Measurements from ENCODE around the gene PPP3CA. TPM values are rescaled to one million over a fixed set of nuclear protein-coding genes. Genes with fewer than 3 reads are reported as not detected.

The PPP3CA gene
- total and polyA plus RNA-seq, 2 of the 13 experiments (the other 11 are each of a cell fraction or from before 2014, with no cell fraction given), result 4.8 to 13.2 TPM

DNA sequence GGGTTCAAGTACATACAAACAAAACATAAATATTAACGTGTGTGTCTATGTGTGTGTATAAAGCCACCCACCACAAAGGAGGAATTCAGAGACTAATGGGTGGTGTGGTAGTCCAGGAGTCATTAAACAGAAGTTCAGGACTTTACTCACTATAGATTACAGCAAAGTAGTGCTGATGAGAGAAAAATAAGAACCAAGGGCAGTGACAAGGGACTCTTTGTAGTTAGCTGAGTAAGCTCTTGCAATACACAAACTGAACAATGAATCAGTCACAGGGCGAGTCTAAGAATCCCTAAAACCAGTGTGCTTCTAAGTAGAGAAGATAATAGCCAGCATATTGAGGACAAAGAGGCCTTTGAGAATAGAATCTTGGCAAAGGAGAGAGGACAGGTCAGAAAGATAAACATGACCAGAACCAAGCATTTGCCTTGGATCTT lies 232.4 kb downstream of the PPP3CA start (continued):
- TF ChIP-seq, protein P1, sequence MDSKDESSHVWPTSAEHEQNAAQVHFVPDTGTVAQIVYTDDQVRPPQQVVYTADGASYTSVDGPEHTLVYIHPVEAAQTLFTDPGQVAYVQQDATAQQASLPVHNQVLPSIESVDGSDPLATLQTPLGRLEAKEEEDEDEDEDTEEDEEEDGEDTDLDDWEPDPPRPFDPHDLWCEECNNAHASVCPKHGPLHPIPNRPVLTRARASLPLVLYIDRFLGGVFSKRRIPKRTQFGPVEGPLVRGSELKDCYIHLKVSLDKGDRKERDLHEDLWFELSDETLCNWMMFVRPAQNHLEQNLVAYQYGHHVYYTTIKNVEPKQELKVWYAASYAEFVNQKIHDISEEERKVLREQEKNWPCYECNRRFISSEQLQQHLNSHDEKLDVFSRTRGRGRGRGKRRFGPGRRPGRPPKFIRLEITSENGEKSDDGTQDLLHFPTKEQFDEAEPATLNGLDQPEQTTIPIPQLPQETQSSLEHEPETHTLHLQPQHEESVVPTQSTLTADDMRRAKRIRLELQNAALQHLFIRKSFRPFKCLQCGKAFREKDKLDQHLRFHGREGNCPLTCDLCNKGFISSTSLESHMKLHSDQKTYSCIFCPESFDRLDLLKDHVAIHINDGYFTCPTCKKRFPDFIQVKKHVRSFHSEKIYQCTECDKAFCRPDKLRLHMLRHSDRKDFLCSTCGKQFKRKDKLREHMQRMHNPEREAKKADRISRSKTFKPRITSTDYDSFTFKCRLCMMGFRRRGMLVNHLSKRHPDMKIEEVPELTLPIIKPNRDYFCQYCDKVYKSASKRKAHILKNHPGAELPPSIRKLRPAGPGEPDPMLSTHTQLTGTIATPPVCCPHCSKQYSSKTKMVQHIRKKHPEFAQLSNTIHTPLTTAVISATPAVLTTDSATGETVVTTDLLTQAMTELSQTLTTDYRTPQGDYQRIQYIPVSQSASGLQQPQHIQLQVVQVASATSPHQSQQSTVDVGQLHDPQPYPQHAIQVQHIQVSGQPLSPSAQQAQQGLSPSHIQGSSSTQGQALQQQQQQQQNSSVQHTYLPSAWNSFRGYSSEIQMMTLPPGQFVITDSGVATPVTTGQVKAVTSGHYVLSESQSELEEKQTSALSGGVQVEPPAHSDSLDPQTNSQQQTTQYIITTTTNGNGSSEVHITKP (CRISPR knock-in tag; IDR thresholded peaks at IDR 0.05; ENCODE audit: low read depth), result 0 out of 2 replicates have a peak, but pooled peaks have one; percentile 42
- TF ChIP-seq ZNF678 (CRISPR knock-in tag; IDR thresholded peaks at IDR 0.05), result no peak
- TF ChIP-seq SNAI1 (CRISPR knock-in tag; IDR thresholded peaks at IDR 0.05; ENCODE audit: borderline replicate concordance), result no peak
- TF ChIP-seq NFYB (CRISPR knock-in tag; IDR thresholded peaks at IDR 0.05), result no peak
- TF ChIP-seq MBNL3 (CRISPR knock-in tag; conservative IDR thresholded peaks at IDR 0.05), result no peak
- no peak for TF ChIP-seq GATAD1 (CRISPR knock-in tag; IDR thresholded peaks at IDR 0.05)
- TF ChIP-seq SAP130 (CRISPR knock-in tag; IDR thresholded peaks at IDR 0.05; ENCODE audit: low read depth), result peak; percentile 47
- TF ChIP-seq, protein P2, sequence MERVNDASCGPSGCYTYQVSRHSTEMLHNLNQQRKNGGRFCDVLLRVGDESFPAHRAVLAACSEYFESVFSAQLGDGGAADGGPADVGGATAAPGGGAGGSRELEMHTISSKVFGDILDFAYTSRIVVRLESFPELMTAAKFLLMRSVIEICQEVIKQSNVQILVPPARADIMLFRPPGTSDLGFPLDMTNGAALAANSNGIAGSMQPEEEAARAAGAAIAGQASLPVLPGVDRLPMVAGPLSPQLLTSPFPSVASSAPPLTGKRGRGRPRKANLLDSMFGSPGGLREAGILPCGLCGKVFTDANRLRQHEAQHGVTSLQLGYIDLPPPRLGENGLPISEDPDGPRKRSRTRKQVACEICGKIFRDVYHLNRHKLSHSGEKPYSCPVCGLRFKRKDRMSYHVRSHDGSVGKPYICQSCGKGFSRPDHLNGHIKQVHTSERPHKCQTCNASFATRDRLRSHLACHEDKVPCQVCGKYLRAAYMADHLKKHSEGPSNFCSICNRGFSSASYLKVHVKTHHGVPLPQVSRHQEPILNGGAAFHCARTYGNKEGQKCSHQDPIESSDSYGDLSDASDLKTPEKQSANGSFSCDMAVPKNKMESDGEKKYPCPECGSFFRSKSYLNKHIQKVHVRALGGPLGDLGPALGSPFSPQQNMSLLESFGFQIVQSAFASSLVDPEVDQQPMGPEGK (CRISPR knock-in tag; IDR thresholded peaks at IDR 0.05), result peak; percentile 82
- peak; percentile 54; the same call in 1 of the 2 replicates for TF ChIP-seq GATA4 (IDR thresholded peaks at IDR 0.05; ENCODE audit: borderline replicate concordance, low read depth)
- TF ChIP-seq, protein P3, sequence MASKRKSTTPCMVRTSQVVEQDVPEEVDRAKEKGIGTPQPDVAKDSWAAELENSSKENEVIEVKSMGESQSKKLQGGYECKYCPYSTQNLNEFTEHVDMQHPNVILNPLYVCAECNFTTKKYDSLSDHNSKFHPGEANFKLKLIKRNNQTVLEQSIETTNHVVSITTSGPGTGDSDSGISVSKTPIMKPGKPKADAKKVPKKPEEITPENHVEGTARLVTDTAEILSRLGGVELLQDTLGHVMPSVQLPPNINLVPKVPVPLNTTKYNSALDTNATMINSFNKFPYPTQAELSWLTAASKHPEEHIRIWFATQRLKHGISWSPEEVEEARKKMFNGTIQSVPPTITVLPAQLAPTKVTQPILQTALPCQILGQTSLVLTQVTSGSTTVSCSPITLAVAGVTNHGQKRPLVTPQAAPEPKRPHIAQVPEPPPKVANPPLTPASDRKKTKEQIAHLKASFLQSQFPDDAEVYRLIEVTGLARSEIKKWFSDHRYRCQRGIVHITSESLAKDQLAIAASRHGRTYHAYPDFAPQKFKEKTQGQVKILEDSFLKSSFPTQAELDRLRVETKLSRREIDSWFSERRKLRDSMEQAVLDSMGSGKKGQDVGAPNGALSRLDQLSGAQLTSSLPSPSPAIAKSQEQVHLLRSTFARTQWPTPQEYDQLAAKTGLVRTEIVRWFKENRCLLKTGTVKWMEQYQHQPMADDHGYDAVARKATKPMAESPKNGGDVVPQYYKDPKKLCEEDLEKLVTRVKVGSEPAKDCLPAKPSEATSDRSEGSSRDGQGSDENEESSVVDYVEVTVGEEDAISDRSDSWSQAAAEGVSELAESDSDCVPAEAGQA (IDR thresholded peaks at IDR 0.05; ENCODE audit: low read depth), result no peak
- TF ChIP-seq, protein P3 (CRISPR knock-in tag; IDR thresholded peaks at IDR 0.05; ENCODE audit: borderline replicate concordance), result peak; percentile 36; the same call in 1 of the 2 replicates
- TF ChIP-seq SNRNP70 (IDR thresholded peaks at IDR 0.05; ENCODE audit: low read depth, low read length), result no peak
- TF ChIP-seq EHMT2 (IDR thresholded peaks at IDR 0.05; ENCODE audit: borderline replicate concordance, low read depth, low read length), result peak; percentile 87; the same call in 1 of the 2 replicates
- TF ChIP-seq, protein P4, sequence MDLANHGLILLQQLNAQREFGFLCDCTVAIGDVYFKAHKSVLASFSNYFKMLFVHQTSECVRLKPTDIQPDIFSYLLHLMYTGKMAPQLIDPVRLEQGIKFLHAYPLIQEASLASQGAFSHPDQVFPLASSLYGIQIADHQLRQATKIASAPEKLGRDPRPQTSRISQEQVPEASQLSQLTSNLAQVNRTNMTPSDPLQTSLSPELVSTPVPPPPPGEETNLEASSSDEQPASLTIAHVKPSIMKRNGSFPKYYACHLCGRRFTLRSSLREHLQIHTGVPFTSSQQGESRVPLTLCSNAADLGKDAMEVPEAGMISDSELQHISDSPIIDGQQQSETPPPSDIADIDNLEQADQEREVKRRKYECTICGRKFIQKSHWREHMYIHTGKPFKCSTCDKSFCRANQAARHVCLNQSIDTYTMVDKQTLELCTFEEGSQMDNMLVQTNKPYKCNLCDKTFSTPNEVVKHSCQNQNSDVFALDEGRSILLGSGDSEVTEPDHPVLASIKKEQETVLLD (CRISPR knock-in tag; IDR thresholded peaks at IDR 0.05; ENCODE audit: low read depth), result no peak
- TF ChIP-seq HOXD1 (CRISPR knock-in tag; IDR thresholded peaks at IDR 0.05), result peak; percentile 44; the same call in 1 of the 2 replicates
- no peak for TF ChIP-seq ZNF550 (CRISPR knock-in tag; IDR thresholded peaks at IDR 0.05; ENCODE audit: borderline replicate concordance)
